GM21528 (cell line): ENCODE measurements around the gene ACOXL.

Experiments
- ATAC-seq: cut with Tn5 transposase; IDR thresholded peaks from one replicate; pipeline ENCODE4 v1.9.1; 2021; ENCODE audit warnings: mild to moderate bottlenecking, moderate library complexity; ENCODE audit not compliant: unreplicated experiment, low FRiP score

ACOXL gene

GRCh38 chr2:110751642-110752041 lies 19.3 kb downstream of the ACOXL start:
- ATAC-seq, result no peak

GRCh38 chr2:110752871-110753270 lies 20.5 kb downstream of the ACOXL start:
- no peak for ATAC-seq

GRCh38 chr2:110755491-110756078 lies 23.2 kb downstream of the ACOXL start:
- no peak for ATAC-seq

- ATAC-seq, result no peak
These were observed 27.0 kb downstream of the ACOXL start for GRCh38 chr2:110759411-110759810.

GRCh38 chr2:110764931-110765330 lies 32.6 kb downstream of the ACOXL start:
- ATAC-seq, result no peak

- no peak for ATAC-seq
These were observed 33.9 kb downstream of the ACOXL start for GRCh38 chr2:110766291-110766690.

- ATAC-seq, result no peak
These were observed 36.2 kb downstream of the ACOXL start for GRCh38 chr2:110768591-110768990.

GRCh38 chr2:110770404-110770958 lies 38.1 kb downstream of the ACOXL start:
- no peak for ATAC-seq

- no peak for ATAC-seq
These were observed 38.6 kb downstream of the ACOXL start for GRCh38 chr2:110770959-110771431.

- ATAC-seq, result no peak
These were observed 39.4 kb downstream of the ACOXL start for GRCh38 chr2:110771547-110772382.

- no peak for ATAC-seq
These were observed 40.0 kb downstream of the ACOXL start for GRCh38 chr2:110772383-110772755.

GRCh38 chr2:110773401-110773921 lies 41.1 kb downstream of the ACOXL start:
- ATAC-seq, result no peak

GRCh38 chr2:110774701-110775100 lies 42.3 kb downstream of the ACOXL start:
- no peak for ATAC-seq

GRCh38 chr2:110777531-110778311 lies 45.3 kb downstream of the ACOXL start:
- no peak for ATAC-seq

GRCh38 chr2:110780461-110780860 lies 48.1 kb downstream of the ACOXL start:
- ATAC-seq, result peak; percentile 46

GRCh38 chr2:110783196-110783873 lies 51.0 kb downstream of the ACOXL start:
- ATAC-seq, result no peak

GRCh38 chr2:110784047-110784631 lies 51.8 kb downstream of the ACOXL start:
- ATAC-seq, result no peak

- ATAC-seq, result no peak
These were observed 53.1 kb downstream of the ACOXL start for GRCh38 chr2:110785439-110785838.

GRCh38 chr2:110788976-110789375 lies 56.6 kb downstream of the ACOXL start:
- ATAC-seq, result no peak

GRCh38 chr2:110789706-110790105 lies 57.3 kb downstream of the ACOXL start:
- ATAC-seq, result no peak
